Panc1 (cell line): ENCODE results near the gene LOXL3. TPM values are rescaled to one million over a fixed set of nuclear protein-coding genes. Genes with fewer than 3 reads are reported as not detected.

Experiments used
- ATAC-seq: fragments of 200-7000 bp; cut with Tn5 transposase; 2 replicates; pipeline ENCODE4 v1.9.1; 2020; ENCODE audit warnings: mild to moderate bottlenecking, moderate library complexity
- BruUV-seq: library from RNA; stranded (reverse); fragments of 400-500 nt; replicated peaks from 2 replicates; lab custom pipeline; 2021; lab: Mats Ljungman, UMichigan
- CTCF ChIA-PET: fragments of 300-600 bp; sonication (Branson Sonifier 250); formaldehyde crosslinking; loops from one replicate; lab custom pipeline; 2022; ENCODE audit warnings: antibody characterized with exemption; lab: Charles Lee
- POLR2A ChIA-PET: fragments of 300-600 bp; sonication (Branson Sonifier 250); formaldehyde crosslinking; loops from one replicate; lab custom pipeline; 2022; ENCODE audit warnings: antibody characterized with exemption; lab: Charles Lee
- DNase-seq: peaks from one replicate; pipeline ENCODE4 v3.0.0-alpha.2; 2010; ENCODE audit warnings: low read depth, low spot score
- H3K27ac ChIP-seq: 2 replicates; pipeline ENCODE4 v1.5.1; 2011; ENCODE audit warnings: mild to moderate bottlenecking, low read length, inconsistent platforms
- H3K27me3 ChIP-seq: fragments of 200-500 bp; sonication (Bioruptor generic); 2 replicates; pipeline ENCODE4 v1.6.0; 2014; ENCODE audit warnings: low read length, inconsistent platforms; ENCODE audit not compliant: control insufficient read depth, insufficient read depth
- H3K36me3 ChIP-seq: fragments of 200-500 bp; sonication (Bioruptor generic); 2 replicates; pipeline ENCODE4 v1.5.1; 2014; ENCODE audit warnings: inconsistent platforms, mild to moderate bottlenecking, low read length, moderate library complexity; ENCODE audit not compliant: control insufficient read depth, insufficient read depth
- H3K4me1 ChIP-seq: 2 replicates; pipeline ENCODE4 v1.5.1; 2011; ENCODE audit warnings: inconsistent platforms, mild to moderate bottlenecking, low read length, moderate library complexity; ENCODE audit not compliant: control insufficient read depth, insufficient read depth
- H3K4me3 ChIP-seq, 2 experiments: 2 replicates each; pipeline ENCODE4 v1.5.1; 2011 to 2012; ENCODE audit warnings: low read depth in 2 of 2, low read length in 2 of 2, mild to moderate bottlenecking in 2 of 2, inconsistent platforms in 1 of 2, moderate library complexity in 1 of 2
- H3K9me3 ChIP-seq: fragments of 200-500 bp; sonication (Bioruptor generic); 2 replicates; pipeline ENCODE4 v1.5.1; 2014; ENCODE audit warnings: low read depth, mild to moderate bottlenecking, inconsistent platforms, low read length, moderate library complexity; ENCODE audit not compliant: control insufficient read depth, insufficient read depth
- POLR2AphosphoS5 ChIP-seq: IDR thresholded peaks from 2 replicates; pipeline ENCODE4 v1.6.1; 2012; ENCODE audit warnings: mild to moderate bottlenecking, low read depth, low read length, moderate library complexity
- SIN3A ChIP-seq: IDR thresholded peaks from 2 replicates; pipeline ENCODE4 v1.6.1; 2012; ENCODE audit warnings: low read depth, mild to moderate bottlenecking, low read length, moderate library complexity, borderline replicate concordance; ENCODE audit not compliant: insufficient read depth
- TCF7L2 ChIP-seq: IDR thresholded peaks from 2 replicates; pipeline ENCODE4 v1.6.1; 2011; ENCODE audit warnings: mild to moderate bottlenecking, low read depth, low read length, inconsistent platforms
- in situ Hi-C: cut with HindIII; loops from 2 replicates; pipeline ENCODE4 v1.10.0; 2016; ENCODE audit warnings: low sequenced_read_pairs, low pct_unique_long_range_greater_than_20kb
- intact Hi-C: fragments of 100-400 bp; cut with micrococcal nuclease; formaldehyde crosslinking; loops from one replicate; pipeline ENCODE4 v1.10.0; 2022; ENCODE audit not compliant: unreplicated experiment
- total RNA-seq: library from RNA; stranded (reverse); gene quantifications from one replicate; pipeline ENCODE4 v1.2.1, GENCODE V29; 2021; ENCODE audit not compliant: unreplicated experiment
- TF ChIP-seq, protein P1 (sequence below): fragments of 450-650 bp; IDR thresholded peaks from 2 replicates; pipeline ENCODE4 v1.5.1; 2017; ENCODE audit warnings: mild to moderate bottlenecking
- TF ChIP-seq, protein P2 (sequence below), 2 experiments: IDR thresholded peaks; 2 replicates each; pipeline ENCODE4 v1.6.1; 2011 to 2012; ENCODE audit warnings: low read depth in 2 of 2, control low read depth in 1 of 2, low read length in 1 of 2, mild to moderate bottlenecking in 1 of 2, moderate library complexity in 1 of 2; ENCODE audit not compliant: insufficient read depth in 1 of 2

The LOXL3 gene
- total RNA-seq, 1 experiment from 2014 or later = 1.0 TPM

DNA sequence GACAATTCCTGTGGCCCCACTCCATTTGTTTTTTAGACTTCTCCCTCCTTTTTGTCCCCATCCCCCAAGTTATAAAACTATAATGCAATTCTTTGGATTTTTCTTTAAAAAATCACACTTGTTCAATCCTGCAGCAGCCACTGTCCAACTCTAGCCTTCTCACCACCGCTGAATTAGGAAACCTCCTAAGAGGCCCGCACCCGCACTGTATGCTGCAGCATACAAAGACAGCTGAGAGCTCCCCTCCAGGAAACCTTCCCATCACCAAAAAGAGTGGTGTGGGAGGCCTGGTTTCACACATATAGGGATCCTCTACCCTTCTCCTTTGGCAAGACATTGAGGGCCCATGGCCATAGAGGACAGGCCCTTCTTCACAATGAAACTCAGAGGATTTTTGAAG lies 49.2 kb downstream of the LOXL3 start:
- peaks cover 51% of the 10 kb centered on the region for H3K4me1 ChIP-seq
- in situ Hi-C loops = no loop called here
- no peak for DNase-seq
- peak overlapping the region; percentile 98 for H3K27ac ChIP-seq
- ChIA-PET POLR2A (interaction anchor here (1.0 kb wide), 1 partner anchor 46 kb away, joined by 3 read pairs; no protein-coding TSS in a partner anchor), CTCF (interaction anchor here (0.7 to 0.9 kb wide), 2 partner anchors 25 to 46 kb away, joined by 4 to 11 read pairs; partner anchors contain the start of genes AUP1 and HTRA2)
- H3K4me3 ChIP-seq = peak overlapping the region; percentile 86 to 94
- intact Hi-C loops = loop anchor here (10.0 kb wide), 1 partner anchor 80 kb away; no protein-coding TSS in a partner anchor
- H3K27me3 ChIP-seq = no peaks in the 10 kb centered on the region
- H3K36me3 ChIP-seq = peaks cover 4% of the 10 kb centered on the region
- TF ChIP-seq SIN3A (no peak), TCF7L2 (no peak), POLR2AphosphoS5 (no peak)
- TF ChIP-seq, protein P1, sequence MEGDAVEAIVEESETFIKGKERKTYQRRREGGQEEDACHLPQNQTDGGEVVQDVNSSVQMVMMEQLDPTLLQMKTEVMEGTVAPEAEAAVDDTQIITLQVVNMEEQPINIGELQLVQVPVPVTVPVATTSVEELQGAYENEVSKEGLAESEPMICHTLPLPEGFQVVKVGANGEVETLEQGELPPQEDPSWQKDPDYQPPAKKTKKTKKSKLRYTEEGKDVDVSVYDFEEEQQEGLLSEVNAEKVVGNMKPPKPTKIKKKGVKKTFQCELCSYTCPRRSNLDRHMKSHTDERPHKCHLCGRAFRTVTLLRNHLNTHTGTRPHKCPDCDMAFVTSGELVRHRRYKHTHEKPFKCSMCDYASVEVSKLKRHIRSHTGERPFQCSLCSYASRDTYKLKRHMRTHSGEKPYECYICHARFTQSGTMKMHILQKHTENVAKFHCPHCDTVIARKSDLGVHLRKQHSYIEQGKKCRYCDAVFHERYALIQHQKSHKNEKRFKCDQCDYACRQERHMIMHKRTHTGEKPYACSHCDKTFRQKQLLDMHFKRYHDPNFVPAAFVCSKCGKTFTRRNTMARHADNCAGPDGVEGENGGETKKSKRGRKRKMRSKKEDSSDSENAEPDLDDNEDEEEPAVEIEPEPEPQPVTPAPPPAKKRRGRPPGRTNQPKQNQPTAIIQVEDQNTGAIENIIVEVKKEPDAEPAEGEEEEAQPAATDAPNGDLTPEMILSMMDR = no peak
- TF ChIP-seq, protein P2, sequence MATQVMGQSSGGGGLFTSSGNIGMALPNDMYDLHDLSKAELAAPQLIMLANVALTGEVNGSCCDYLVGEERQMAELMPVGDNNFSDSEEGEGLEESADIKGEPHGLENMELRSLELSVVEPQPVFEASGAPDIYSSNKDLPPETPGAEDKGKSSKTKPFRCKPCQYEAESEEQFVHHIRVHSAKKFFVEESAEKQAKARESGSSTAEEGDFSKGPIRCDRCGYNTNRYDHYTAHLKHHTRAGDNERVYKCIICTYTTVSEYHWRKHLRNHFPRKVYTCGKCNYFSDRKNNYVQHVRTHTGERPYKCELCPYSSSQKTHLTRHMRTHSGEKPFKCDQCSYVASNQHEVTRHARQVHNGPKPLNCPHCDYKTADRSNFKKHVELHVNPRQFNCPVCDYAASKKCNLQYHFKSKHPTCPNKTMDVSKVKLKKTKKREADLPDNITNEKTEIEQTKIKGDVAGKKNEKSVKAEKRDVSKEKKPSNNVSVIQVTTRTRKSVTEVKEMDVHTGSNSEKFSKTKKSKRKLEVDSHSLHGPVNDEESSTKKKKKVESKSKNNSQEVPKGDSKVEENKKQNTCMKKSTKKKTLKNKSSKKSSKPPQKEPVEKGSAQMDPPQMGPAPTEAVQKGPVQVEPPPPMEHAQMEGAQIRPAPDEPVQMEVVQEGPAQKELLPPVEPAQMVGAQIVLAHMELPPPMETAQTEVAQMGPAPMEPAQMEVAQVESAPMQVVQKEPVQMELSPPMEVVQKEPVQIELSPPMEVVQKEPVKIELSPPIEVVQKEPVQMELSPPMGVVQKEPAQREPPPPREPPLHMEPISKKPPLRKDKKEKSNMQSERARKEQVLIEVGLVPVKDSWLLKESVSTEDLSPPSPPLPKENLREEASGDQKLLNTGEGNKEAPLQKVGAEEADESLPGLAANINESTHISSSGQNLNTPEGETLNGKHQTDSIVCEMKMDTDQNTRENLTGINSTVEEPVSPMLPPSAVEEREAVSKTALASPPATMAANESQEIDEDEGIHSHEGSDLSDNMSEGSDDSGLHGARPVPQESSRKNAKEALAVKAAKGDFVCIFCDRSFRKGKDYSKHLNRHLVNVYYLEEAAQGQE (IDR thresholded peaks at IDR 0.05; ENCODE audit: insufficient read depth in 1 of 2, low read depth in 2 of 2, low read length in 1 of 2) = no peak
- no peak for ATAC-seq
- no peaks in the 10 kb centered on the region for H3K9me3 ChIP-seq
- TSS peak; percentile 81 for BruUV-seq

DNA sequence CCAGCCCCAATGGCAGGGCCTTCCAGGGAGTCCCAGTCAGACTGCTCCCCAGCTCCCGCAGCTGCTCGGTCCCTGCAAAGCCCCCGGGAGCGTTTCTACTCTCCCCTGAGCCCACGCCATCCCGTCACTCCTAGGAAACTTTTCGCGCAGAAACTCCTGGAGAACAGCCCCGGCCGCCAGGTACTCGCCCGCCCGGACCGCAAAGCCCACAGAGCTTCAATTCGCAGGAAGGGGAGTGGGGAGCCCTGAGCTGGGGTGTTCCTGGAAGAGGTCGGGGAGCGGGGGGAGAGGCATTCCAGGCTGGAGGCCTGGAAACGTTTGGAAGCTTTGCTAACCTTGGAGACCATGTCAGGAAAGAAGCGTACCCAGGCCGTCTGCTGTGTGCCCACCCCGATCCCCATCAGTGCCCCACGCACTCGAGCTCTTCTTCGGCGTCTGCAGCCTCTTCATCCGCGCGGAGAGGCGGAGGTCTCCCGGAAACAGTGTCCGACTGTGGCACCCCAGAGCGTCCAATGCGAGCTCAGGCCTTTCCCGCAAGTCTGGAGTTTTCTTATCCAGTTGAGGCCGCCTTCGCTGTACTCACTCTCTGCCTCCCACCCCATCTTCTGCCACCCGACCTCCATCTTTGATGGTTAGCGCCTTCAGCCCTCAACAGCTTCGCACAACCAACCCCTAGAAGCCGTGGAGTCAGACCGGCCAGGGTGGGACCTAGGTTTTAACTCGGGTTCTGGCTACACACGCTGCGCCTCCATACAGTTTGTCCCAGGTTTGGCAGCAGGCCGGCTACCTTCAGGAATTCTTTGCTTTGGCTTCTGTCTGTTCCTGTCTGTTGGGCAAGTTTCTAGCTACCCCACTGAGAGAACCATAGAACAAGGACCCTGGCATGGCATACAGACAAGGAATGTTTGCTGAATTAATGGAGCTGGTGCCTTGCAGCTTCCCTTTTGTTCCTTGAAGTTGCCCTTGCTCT lies 50.0 kb downstream of the LOXL3 start:
- intact Hi-C loops = loop anchor here (10.0 kb wide), 1 partner anchor 81 kb away; no protein-coding TSS in a partner anchor

More for the DNA sequence above, 50.0 kb downstream of the LOXL3 start:
- POLR2A ChIA-PET = interaction anchor here (1.0 kb wide), 1 partner anchor 47 kb away, joined by 3 read pairs; no protein-coding TSS in a partner anchor
- Histone ChIP-seq H3K9me3 (no peaks in the 10 kb centered on the region), H3K4me3 (peak overlapping the region; percentile 86 to 94), H3K36me3 (peaks cover 4% of the 10 kb centered on the region), H3K27me3 (no peaks in the 10 kb centered on the region), H3K4me1 (peaks cover 53% of the 10 kb centered on the region), H3K27ac (peak overlapping the region; percentile 98)
- in situ Hi-C loops = no loop called here
- ATAC-seq = no peak
- no TSS peak for BruUV-seq
- CTCF ChIA-PET = interaction anchor here (0.6 to 0.9 kb wide), 2 partner anchors 26 to 81 kb away, joined by 4 to 7 read pairs; partner anchors contain the start of genes AUP1 and HTRA2
- DNase-seq = no peak
- TF ChIP-seq SIN3A (0 out of 2 replicates have a peak, but pooled peaks have one; percentile 22), TCF7L2 (no peak)
